RWPE1 (cell line): ENCODE results near the gene CNKSR2.

ENCODE experiments used
- CTCF ChIA-PET: fragments of 350-600 bp; sonication (Branson Sonifier 250); formaldehyde crosslinking; extraction: SDS; loops from one replicate; lab custom pipeline; 2021; lab: Yijun Ruan, JAX
- POLR2A ChIA-PET: fragments of 400-600 bp; formaldehyde crosslinking; extraction: SDS; loops from one replicate; lab custom pipeline; 2020; ENCODE audit warnings: antibody characterized with exemption; ENCODE audit not compliant: low non-redundant PET; lab: Yijun Ruan, JAX
- DNase-seq: peaks from one replicate; pipeline ENCODE4 v3.0.0; 2012; ENCODE audit warnings: low spot score
- H3K27ac ChIP-seq: fragments of 450-650 bp; 2 replicates; pipeline ENCODE4 v1.5.1; 2017
- TF ChIP-seq, protein P1 (sequence below): fragments of 450-650 bp; conservative IDR thresholded peaks from 2 replicates; pipeline ENCODE4 v1.5.1; 2017; ENCODE audit warnings: low read depth, mild to moderate bottlenecking

Gene CNKSR2

DNA sequence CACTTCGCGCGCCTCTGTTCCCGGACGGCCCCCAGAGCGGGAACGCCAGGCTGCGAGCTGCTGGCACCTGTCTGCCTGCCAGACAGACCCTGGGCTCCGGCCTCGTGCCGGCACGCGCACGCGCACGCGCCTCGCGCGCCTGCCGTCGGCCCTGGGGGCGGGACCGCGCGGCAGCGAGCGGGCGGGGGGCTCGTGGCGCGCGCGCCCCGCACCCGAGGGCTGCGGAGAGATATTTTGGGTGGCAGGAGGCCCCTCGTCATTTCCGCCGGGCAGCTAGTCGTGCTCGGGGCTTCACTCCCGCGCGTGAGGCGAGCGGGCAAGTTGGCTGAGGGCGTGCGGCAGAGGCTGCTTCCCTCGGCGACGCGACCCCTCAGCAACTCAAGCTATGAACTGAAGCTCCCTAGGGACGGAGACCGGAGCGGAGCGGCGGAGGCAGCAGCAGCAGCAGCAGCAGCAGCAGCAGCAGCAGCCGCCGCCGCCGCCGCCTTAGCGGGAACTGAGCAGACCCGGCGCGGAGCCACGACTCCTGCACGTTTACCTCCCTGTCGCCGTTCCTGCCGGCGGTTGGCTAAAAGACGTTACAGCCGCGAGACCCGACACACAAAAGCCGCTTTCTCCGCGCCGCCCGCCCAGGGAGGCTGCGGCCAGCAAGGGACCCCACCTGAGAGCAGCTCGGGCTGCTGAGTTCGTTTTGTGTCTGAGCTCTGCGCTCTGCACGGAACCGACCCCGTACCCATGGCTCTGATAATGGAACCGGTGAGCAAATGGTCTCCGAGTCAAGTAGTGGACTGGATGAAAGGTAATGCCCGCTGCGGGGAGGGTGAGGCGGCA lies at the start of gene CNKSR2:
Gene CNKSR2 (plus strand): TSS at position 256 of the 831 bp plus-strand sequence. CDS start 480 bp downstream, at position 736.
- TF ChIP-seq, protein P1, sequence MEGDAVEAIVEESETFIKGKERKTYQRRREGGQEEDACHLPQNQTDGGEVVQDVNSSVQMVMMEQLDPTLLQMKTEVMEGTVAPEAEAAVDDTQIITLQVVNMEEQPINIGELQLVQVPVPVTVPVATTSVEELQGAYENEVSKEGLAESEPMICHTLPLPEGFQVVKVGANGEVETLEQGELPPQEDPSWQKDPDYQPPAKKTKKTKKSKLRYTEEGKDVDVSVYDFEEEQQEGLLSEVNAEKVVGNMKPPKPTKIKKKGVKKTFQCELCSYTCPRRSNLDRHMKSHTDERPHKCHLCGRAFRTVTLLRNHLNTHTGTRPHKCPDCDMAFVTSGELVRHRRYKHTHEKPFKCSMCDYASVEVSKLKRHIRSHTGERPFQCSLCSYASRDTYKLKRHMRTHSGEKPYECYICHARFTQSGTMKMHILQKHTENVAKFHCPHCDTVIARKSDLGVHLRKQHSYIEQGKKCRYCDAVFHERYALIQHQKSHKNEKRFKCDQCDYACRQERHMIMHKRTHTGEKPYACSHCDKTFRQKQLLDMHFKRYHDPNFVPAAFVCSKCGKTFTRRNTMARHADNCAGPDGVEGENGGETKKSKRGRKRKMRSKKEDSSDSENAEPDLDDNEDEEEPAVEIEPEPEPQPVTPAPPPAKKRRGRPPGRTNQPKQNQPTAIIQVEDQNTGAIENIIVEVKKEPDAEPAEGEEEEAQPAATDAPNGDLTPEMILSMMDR, result no peak
- DNase-seq, result no peak
- POLR2A ChIA-PET, result no interaction called here
- no peak within 1 kb of the TSS for H3K27ac ChIP-seq
- CTCF ChIA-PET, result no interaction called here

DNA sequence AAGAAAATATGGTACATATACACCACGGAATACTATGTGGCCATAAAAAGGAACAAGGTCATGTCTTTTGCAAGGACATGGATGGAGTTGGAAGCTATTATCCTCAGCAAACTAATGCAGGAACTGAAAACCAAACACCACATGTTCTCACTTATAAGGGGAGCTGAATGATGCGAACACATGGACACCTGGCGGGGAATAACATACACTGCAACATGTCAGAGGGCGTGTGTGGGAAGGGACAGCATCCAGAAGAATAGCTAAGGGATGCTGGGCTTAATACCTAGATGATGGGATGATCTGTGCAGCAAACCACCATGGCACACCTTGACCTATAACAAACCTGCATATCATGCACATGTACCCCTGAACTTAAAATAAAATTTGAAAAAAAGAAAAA lies 19.5 kb upstream of the CNKSR2 start:
- TF ChIP-seq, protein P1, result no peak
- no peak for DNase-seq
- no peak overlapping the region for H3K27ac ChIP-seq
- ChIA-PET POLR2A (no interaction called here), CTCF (no interaction called here)

DNA sequence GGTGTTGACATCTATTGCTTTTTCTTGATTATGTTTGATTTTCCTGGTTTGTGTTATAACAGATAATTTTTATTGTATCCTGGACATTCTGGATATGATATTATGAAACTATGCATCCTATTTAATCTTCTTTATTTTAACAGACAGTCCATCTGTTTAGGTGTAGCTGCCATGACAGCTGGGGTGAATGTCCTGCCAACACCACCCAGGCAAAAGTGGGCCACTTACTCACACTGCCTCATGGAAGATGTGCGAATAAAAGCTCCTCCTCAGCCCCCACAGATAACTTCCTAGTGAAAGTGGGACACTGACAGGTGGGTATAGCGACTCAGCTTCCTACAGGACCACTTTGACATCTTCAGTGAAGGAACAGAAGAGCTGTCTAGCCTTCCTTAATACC lies 18.4 kb upstream of the CNKSR2 start:
- DNase-seq, result no peak
- CTCF ChIA-PET, result interaction anchor here (0.5 to 0.6 kb wide), 2 partner anchors 60 to 917 kb away, joined by 3 read pairs; no protein-coding TSS in a partner anchor
- POLR2A ChIA-PET, result no interaction called here
- TF ChIP-seq, protein P1, result no peak
- no peak overlapping the region for H3K27ac ChIP-seq

DNA sequence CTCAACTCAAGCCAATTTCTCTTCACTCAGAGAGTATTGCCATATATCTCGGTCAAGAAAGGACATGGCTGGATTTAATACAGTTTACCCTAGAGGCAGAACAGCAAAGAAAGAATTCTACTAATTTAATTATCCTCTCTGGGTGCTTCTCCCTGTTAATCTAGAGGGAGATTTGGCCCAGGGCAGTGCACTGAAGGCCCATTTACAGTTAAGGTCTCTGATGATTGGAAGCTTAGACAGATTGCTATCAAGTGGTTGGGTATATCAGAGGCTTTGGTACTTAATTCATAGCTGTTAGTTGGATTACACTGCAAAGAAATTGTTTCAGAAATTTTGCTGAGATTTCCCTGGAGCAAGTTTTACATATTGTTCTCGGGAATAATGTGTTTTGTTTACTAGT lies 4.6 kb upstream of the CNKSR2 start:
- ChIA-PET CTCF (no interaction called here), POLR2A (no interaction called here)
- no peak overlapping the region for H3K27ac ChIP-seq
- TF ChIP-seq, protein P1, result no peak
- DNase-seq, result no peak

DNA sequence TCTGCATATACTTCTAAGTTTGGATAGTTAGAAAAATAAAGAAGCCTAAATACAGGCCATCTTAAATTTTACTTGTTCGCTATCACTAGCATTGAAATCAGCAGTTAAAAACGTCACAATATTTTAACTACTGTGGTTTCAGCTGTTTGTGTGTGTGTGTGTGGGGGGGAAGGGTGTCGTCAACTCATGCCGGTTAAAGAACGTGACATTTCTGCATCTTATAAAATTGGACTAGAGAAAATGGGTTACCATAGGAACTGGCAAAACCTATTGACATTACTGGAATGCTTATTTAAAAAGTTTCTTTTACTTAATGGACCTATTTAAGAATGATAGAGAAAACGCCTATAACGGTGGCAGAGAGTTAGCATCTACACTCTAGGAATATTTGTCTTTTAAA lies 1.2 kb upstream of the CNKSR2 start:
- no peak for DNase-seq
- POLR2A ChIA-PET, result no interaction called here
- CTCF ChIA-PET, result no interaction called here
- H3K27ac ChIP-seq, result no peak overlapping the region
- TF ChIP-seq, protein P1, result no peak

DNA sequence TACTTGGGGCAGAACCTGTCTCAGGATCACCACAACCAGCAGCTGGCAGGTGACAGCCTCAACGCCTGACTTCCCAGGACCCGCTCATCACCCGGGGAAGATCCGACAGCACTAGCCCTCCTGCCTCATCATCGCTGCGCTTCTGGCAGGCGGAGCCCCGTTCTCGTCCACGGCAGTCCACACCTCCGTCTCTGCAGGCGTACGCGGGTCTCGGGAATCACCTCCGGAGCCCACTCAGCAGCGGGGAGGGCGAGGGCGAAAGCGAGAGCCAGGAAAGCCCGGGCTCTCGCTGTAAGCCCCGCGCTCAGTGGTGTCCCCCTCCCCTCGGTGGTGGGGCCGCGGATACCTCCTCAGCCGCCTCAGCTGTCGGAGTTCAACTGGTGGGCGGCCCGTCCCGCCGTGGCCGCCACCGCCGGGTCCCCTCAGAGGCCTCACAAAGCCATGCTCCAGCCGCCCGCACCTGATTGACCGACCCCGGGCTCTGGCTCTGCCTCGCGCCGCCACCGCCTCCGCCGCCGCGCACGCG lies 518 bp upstream of the CNKSR2 start:
- no peak for DNase-seq
- TF ChIP-seq, protein P1, result no peak
- CTCF ChIA-PET, result no interaction called here
- H3K27ac ChIP-seq, result no peak overlapping the region
- POLR2A ChIA-PET, result no interaction called here
